Putamen (tissue), 1 donor: ENCODE measurements around the gene LAMA3.

Experiments
- DNase-seq: peaks from one replicate; pipeline ENCODE4 v3.0.0-alpha.2; 2016; ENCODE audit warnings: low spot score

Gene LAMA3

DNA sequence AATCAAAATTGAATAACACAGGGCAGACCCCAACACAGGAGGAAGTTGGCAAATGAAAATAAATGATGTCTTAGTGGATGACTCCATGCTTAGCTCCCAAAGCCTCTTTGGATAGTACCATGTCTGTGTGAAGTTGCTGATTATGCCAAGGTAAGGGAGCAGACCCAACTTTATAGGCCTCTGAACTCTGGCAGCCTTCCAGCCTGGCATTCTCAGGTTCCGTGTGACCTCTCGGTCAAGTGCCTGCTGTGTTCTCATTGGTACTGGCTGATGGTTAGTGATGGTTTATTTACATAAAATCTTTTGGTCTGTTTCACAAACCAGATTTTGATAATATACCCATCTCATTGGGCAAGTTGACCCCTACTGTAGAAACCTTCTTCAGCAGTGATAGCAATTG lies 213.1 kb downstream of the LAMA3 start:
- DNase-seq, result no peak

DNA sequence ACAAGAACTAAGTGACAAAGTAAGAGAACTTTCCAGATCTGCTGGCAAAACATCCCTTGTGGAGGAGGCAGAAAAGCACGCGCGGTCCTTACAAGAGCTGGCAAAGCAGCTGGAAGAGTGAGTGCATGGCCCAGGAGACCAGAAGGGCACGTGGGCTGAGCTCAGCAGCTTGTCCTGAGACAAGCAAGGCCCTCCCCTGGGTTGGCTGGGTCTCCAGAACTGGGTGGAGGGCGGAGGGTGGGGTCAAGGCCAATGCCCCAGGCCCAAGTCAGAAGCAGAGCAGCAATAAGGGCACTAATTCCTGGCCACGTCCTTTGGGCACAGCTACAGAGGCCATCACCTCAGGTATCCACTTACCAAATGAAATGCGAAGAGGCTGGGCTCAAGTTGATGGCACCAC lies 214.7 kb downstream of the LAMA3 start:
- DNase-seq, result no peak

DNA sequence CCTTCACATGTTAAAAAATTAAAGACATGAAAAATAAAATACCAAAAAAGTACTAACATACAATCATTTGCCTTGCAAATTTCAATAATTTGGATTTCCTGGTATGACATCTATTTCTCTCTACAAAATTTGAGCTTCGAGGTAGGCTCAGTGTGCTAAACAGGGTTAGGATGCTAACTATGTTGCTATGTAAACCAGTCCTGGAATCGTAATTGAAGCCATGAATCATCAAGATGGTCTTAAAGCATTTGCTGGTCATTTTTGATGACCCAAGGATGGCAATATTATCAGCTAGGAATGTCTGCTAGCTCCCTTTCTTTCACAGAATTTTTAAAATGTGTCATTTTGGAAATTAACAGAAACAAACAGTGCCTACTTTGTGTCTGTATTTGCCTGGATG lies 217.4 kb downstream of the LAMA3 start:
- no peak for DNase-seq

DNA sequence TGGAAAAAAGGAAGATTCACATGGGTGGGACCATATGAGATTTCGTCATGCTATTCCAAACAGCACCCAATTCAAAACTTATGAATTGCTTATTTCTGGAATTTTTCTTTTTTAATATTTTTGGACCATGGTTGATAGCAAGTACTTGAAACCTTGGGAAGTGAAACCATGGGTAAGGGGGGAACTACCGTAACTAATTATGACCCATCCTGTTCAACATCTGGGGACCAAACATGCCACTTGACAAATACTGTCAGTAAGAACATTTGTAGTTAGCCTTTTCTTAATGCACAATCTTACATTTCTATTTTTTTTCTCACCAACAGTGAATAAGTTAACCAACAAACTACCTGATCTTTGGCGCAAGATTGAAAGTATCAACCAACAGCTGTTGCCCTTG lies 219.6 kb downstream of the LAMA3 start:
- DNase-seq, result no peak

DNA sequence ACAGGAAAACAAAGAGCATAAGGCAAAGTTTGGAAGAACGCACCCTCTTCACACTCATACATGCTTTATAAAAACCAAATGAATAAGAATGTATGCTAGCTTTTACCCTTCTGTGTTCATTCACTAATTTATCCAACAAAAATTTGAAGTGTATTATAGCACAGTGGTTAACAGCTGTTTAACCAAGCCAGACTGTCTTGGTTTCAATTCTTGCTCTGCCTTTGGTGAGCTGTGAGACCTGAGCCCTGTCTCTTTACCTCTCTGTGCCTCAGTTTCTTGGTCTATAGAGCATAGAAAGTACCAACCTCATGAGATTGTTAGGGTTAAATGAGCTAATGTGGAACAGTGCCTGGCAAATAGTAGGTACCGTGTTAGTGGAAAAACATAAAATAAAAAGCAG lies 220.8 kb downstream of the LAMA3 start:
- DNase-seq, result no peak

DNA sequence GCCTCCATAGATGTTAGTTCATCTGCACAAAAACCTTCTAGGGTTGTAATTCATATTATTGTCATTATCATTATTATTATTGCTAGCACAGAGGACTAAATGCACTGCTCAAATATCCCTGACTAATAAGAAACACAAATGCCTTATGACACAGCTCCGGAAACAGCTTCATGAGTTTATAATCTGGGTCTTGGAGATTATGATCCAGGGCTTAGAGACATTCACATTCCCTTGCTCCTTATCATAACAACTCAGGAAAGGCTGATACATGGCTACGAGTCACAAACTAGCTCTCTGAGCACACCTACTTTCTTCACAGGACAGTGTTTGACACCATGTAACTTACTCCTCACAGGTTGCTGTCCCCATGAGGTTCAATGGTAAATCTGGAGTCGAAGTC lies 223.1 kb downstream of the LAMA3 start:
- no peak for DNase-seq

DNA sequence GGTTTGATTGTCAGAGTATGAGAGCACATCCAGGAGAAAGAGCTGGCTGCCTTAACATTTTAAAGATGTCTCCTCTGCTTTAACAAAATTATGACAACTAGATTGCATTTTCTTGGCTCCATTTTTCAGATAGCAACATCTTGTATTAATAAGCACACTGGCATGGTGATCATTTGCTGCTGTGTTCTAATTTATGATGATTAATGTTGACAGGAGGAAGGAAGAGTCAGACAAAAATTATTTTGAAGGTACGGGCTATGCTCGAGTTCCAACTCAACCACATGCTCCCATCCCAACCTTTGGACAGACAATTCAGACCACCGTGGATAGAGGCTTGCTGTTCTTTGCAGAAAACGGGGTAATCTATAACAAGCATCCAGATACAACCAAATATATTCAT lies 227.1 kb downstream of the LAMA3 start:
- DNase-seq, result no peak

DNA sequence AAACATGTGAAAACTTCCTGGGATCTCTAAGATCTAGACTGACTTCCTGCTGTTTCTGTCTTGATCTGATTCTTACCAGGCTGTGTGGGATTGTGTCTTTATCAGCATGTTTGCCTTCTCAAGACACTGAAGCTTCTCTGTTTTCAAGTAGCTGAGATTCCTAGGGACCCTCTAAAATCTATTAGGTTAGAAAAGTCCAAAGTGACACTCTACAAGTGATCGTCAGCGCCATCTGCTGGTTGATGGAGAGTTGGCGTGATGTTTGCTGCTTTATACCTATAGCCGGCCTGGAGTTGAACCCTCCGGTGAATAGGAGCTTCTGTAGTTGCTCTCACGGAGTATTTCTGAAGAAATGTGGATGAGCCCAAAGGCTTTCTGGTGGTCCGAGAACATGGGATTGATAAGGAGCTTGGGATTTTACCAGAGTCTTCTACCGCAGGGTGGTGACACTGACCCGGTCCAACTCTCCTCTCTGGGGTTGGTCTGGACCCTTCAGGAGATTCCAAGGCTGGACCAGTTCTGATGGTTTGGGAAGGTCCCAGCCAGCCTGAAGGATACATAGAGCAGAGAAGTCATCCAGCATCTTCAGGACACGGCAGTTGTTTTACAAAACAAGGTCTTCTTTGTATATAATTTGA lies 229.3 kb downstream of the LAMA3 start:
- peak; percentile 21 for DNase-seq

DNA sequence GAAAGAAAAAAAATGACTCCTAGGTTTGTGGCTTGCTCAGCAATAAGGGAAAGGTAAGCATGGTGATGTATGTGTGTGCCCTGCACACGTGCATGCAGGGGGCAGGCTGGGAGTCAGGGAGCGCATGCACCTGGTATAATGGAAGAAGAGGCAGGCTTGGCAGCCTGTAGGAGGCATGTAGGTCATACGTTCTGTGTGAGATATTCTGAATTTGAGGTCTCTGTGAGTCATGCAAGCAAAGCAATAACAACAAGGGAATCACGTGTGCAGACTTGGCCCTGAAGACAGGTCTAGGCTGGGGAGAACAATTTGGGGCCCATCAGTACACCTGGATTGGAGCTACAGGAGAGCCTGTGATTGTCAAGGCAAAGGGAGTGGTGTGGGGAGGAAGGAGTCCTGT lies 230.8 kb downstream of the LAMA3 start:
- no peak for DNase-seq

DNA sequence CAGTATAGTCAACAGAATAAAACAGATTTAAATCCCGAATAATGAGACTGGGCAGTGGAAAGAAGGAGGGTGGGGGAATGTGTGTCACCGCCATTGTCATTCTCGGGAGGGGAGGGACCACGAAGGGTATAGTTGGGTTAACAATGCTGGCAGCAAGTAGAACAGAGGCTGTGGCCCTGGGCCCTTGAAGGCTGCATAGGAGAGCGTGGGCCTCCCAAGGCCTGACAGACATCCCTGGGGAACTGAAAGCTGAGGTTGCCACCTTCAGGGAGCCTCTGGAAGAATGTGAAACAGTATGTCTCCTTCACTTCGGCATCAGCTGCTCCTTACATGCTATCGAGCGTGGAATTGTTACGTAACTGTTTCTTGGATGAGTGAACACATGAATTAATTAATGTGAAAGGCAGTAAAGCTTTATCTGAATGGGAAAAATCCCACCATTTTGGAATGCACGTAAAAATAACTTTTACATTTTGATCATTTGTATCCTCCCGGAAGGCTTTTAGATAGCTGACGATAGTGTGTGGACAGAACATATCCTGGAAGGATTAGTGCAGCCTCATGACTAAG lies 232.5 kb downstream of the LAMA3 start:
- DNase-seq, result no peak

DNA sequence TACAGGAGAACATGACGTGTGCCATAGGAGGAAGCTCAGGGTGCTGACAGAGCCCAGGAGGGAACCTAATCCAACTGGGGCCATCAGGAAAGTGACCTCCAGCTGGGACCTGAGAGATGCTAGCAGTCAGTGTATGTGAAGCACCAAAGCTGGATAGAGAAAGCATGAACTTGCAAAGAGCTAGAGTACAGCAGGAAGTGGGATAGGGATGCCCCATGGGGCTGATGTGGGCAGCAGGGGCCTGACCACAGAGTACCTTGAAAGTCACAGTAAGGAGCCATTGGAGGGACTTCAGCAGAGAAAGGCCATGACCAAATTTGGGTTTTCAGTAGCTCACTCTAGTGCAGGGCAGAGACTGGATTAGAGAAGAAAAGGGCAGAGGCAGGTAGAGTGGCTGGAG lies 233.7 kb downstream of the LAMA3 start:
- DNase-seq, result no peak

DNA sequence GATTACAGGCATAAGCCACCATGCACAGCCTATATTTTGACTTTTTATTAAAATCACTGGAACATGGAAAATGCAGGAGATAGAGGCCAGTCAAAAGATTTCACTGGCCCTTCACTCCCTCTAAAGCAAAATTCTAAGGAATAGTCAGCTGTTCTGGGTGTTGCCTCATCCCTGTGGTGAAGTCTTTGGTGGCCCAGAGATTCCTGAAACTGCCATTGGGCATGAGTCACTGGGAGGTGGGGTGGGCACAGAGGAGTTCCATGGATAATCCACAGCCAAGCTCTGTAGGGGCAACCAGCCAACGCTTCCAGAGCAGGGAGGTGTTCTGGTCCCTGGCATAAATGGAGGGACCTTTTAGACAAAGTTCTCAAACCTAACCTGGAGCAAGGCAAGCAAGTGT lies 235.6 kb downstream of the LAMA3 start:
- no peak for DNase-seq

DNA sequence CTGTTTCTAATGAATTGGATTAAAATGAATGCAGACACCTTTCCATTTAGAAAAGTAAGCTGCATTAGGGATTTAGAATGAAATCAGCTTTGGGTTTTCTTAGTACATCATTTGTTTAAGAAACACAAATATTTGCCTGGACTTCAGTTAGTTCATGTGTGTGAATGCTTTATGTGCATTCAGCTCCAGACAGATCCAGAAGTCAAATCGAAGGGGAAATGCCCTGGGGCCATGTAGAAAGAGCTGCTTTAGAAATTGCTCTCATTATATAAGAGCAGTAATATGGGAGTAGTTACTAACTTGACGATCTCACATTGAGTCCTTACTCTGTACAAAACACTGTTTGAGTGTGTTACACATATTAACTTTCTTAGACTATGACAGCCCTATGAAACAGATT lies 237.3 kb downstream of the LAMA3 start:
- DNase-seq, result no peak

DNA sequence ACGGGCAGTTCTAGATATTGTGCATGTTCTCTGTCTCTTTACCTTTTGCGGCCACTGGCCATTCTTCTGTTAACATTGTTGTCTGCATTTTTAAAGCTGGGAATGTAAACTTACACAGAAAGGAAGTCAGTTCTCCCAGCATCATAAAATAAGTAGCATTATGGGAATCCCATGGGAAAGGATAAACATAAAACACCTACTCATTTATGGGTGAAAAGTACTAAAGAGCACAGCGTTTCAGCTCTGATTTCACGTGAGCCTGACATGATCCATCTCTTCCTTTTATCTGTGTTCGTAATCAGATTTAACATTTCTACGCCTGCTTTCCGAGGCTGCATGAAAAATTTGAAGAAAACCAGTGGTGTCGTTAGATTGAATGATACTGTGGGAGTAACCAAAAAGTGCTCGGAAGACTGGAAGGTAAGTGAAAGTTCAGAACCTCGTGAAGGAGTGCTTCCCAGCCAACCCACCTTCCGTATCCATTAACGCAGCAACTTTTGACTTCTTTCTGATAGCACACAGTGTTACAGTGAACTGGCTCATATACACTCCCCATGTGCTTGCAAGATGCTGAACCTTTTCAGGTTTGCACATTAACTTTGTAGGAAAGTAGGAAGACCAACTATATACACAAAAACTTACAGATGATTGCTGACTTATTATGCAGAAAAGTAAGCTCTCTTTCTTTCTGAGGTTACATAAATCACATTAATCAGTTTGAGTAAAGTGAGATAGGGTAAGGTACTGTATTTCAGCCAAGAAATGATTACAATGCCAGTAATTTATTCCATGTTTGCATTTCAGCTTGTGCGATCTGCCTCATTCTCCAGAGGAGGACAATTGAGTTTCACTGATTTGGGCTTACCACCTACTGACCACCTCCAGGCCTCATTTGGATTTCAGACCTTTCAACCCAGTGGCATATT lies 238.8 kb downstream of the LAMA3 start:
- DNase-seq, result no peak

DNA sequence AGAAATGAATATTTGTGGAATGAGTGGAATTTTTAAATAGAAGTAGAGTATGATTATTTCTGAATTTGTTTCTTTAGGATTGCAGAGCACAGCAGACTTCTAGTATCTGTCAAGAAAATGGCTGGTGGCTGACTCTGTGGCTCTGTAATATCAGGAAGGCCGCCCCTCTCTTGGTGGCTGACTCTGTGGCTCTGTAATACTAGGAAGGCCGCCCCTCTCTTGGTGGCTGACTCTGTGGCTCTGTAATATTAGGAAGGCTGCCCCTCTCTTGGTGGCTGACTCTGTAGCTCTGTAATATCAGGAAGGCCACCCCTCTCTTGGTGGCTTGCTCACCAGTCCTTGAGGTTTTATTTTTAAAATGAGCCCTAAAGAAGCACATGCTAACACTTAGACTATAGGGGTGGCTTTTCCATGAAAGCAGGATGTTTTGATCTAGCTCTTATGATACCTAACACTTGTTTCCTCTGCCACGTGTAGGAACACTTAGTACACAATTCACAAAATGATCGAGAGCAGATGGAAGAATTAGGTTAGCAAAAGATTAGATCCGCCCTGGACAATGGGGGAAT lies 240.2 kb downstream of the LAMA3 start:
- DNase-seq, result no peak

DNA sequence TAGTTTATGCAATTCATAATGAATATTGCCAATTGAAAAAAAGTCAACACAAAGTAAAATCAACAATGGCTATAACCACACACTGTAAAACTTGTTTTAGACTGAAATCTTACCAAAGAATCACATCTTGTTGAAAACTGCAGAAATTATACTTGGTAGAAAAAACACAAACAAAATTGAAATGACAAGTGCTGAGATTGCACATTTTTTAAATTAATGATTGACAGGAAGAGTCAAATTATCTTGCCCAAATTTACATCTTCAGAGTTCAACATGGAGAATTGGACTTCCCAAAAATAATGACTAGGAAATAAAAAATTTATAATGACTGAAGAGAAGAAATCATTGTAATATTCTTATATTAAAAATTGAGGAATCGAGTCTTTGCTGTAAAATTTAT lies 240.7 kb downstream of the LAMA3 start:
- DNase-seq, result no peak

DNA sequence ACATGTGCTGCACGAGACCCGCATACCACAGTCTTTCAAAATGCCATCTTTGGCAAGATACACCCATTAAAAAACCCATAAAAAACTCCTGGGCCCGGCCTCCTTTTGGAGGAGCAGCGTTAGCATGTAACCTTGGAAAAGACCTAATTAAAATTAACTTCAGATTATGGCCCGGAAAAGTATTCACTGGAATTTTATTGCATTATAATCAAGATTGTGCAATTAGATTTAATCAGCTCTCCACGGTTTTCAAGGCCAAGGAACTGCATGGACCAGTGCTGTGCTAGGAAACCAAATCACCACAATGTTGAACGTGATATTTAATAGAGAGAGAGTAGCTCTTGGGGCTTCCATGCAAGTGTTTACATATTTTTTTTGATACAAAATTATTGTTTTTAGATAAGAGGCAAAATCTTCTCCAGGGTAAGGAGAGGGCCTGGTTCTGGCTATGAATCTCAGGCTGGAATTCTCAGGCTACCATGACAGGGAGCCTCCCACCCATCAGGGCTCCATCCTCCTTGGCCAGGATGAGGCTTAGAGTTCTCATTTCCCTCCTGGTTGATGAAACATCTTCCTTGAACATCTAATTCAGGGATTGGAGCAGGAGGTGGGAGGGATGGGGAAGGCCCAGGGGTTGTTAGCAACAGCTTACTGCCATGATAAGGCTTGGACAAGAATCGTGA lies 243.3 kb downstream of the LAMA3 start:
- no peak for DNase-seq

DNA sequence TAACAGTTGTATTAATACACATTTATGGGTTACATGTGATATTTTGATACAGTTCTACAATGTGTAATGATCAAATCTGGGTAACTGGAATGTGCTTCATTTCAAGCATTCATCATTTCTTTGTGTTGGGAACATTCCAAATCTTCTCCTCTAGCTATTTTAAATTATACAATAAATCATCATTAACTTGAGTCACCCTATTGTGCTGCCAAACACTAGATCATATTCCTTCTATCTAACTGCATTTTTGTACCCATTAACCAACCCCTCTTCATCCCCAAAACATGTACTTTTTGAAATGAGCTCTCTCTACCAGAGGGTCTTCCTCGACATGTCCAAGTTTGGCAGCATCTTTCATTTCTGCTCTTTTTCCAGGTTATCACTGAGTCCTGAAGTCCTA lies 244.2 kb downstream of the LAMA3 start:
- DNase-seq, result no peak

DNA sequence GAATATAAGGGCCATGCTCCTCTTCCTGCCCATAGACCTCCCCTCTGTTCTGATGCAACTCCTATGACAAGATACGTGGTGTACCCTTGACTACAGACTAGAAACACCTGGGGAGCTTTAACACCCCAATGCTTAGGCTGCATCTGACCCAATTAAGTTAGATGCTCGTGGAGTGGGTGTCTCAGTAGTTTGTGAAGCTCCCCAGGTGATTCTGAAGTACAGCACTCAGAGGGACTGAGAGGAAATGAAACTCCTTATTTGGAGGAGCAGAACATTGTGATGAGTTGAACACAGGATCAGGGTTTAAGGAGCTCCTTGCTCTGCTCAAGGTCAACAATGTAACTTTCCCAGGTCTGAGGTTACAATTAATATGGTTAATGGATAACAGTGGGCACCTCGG lies 245.0 kb downstream of the LAMA3 start:
- no peak for DNase-seq

DNA sequence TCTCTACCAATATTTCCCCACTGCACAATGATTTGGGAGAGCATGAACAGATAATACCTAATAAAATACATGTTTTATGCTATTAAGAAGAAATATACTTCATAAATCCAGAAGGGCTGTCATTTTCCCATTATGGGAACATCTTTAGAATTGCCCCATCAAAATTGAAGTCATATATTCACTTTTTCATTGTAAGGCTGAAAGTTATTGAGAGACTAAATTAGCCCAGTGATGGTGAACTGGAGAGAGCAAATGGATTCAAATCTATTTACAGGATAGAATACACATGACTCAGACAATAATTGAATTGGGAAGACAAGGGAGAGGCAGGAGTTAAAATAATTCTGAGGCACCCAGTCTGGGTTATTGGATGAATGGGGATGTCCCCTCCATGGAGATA lies 245.6 kb downstream of the LAMA3 start:
- no peak for DNase-seq

DNA sequence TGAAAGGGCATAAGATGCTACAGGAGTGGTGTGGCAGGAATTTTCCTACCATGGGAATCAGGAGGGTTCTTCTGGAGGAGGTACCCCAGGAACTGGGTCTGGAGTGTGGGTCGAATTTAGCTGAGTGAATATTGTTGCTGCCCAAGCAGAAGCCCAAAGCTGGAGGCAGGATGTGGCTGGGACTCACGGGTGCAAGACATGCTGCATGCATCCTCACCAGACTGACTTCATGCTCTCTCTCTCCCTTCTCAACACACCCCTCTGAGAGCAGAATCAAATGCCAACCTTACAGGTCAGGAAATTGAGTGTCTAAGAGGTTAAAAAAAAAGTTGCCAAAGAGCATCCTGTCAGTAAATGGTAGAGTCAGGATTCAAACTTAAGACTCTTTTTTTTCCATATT lies 246.6 kb downstream of the LAMA3 start:
- DNase-seq, result no peak

DNA sequence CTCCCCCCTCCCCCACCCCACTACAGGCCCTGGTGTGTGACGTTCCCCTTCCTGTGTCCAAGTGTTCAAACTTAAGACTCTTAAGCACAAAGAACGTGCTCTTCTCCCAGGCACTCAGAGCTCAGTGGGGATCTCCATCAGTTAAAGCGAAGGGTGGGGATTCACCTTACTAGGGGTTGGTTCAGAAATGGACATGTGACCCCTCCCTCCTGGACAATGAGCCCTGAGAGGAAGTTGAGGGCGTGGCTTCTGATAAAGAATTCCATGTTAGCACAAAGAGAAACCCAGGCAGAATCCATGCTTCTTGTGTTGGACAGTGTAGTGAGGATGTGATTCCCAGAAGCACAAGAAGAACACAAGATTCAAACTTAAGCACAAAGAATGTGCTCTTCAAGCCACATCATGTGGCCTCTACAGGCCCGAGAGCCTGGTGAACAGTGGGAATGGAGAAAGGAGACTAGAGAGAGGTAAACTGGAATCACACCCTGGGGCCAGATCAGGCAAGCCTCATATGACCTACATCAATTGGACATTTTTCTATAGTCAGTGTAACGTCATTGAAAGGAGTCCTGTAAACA lies 247.2 kb downstream of the LAMA3 start:
- no peak for DNase-seq
